C4-2B (cell line): ENCODE measurements around the gene STAG1.

Experiments used
- ZFX ChIP-seq: fragments of 450-650 bp; IDR thresholded peaks from 2 replicates; pipeline ENCODE4 v1.6.1; 2017
- TF ChIP-seq, protein P1 (sequence below): fragments of 450-650 bp; conservative IDR thresholded peaks from 2 replicates; pipeline ENCODE4 v1.5.1; 2017; ENCODE audit warnings: mild to moderate bottlenecking

DNA sequence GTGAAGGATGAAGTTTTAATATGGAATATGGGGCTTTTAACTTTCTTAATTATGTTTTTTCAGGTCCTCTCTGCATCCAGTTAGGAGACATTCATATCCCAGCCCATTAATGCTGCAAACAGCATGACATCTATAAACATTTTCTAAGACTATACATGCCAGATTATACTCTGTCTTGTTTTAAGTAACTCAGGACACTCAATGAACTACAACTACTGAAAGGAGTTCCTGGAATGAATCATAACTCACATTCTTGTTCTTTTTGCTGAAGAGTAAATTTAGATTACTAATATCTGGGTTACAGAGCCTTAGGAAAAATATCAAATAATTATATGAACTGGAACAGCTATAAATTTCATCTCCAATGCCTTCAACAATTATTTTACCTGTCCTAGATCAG, 167.4 kb downstream of the STAG1 start:
- TF ChIP-seq, protein P1, sequence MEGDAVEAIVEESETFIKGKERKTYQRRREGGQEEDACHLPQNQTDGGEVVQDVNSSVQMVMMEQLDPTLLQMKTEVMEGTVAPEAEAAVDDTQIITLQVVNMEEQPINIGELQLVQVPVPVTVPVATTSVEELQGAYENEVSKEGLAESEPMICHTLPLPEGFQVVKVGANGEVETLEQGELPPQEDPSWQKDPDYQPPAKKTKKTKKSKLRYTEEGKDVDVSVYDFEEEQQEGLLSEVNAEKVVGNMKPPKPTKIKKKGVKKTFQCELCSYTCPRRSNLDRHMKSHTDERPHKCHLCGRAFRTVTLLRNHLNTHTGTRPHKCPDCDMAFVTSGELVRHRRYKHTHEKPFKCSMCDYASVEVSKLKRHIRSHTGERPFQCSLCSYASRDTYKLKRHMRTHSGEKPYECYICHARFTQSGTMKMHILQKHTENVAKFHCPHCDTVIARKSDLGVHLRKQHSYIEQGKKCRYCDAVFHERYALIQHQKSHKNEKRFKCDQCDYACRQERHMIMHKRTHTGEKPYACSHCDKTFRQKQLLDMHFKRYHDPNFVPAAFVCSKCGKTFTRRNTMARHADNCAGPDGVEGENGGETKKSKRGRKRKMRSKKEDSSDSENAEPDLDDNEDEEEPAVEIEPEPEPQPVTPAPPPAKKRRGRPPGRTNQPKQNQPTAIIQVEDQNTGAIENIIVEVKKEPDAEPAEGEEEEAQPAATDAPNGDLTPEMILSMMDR: no peak
- no peak for TF ChIP-seq ZFX
